AG04449 (cell line): ENCODE data around the gene PTPRM.
A peak's percentile ranks its signal among the peaks of the same experiment; 100 is the strongest.

Experiments
- CTCF ChIA-PET: fragments of 350-600 bp; formaldehyde crosslinking; extraction: SDS; loops from one replicate; lab custom pipeline; 2021; ENCODE audit warnings: antibody characterized with exemption; lab: Yijun Ruan, JAX
- POLR2A ChIA-PET: fragments of 400-600, 350-600 bp; formaldehyde crosslinking; extraction: SDS; loops from one replicate; lab custom pipeline; 2020; ENCODE audit warnings: antibody characterized with exemption, inconsistent platforms; lab: Yijun Ruan, JAX
- DNase-seq: peaks from one replicate; pipeline ENCODE4 v3.0.0-alpha.2; 2010; ENCODE audit warnings: low read depth, low spot score
- H3K4me3 ChIP-seq: 2 replicates; pipeline ENCODE4 v1.5.1; 2011; ENCODE audit warnings: low read depth, mild to moderate bottlenecking, control low read depth, low read length
- CTCF ChIP-seq: IDR thresholded peaks from one replicate; pipeline ENCODE4 v1.5.1; 2011; ENCODE audit warnings: mild to moderate bottlenecking, moderate library complexity, low read length, control low read depth, inconsistent platforms; ENCODE audit not compliant: insufficient read depth; ENCODE audit errors: missing control alignments

The PTPRM gene

GRCh38 chr18:8212896-8213780 lies 646.0 kb downstream of the PTPRM start:
- ChIA-PET POLR2A (no interaction called here), CTCF (interaction anchor here (1.1 to 1.6 kb wide), 2 partner anchors 29 to 176 kb away, joined by 3 to 5 read pairs; no protein-coding TSS in a partner anchor)
- H3K4me3 ChIP-seq, result no peak overlapping the region
- no peak for TF ChIP-seq CTCF
- peak; percentile 79 for DNase-seq

GRCh38 chr18:8215741-8216140 lies 648.6 kb downstream of the PTPRM start:
- TF ChIP-seq CTCF, result no peak
- no peak overlapping the region for H3K4me3 ChIP-seq
- no peak for DNase-seq
- ChIA-PET CTCF (no interaction called here), POLR2A (no interaction called here)

- TF ChIP-seq CTCF, result no peak
- no peak for DNase-seq
- POLR2A ChIA-PET, result no interaction called here
- CTCF ChIA-PET, result interaction anchor here (0.8 kb wide), 1 partner anchor 22 kb away, joined by 3 read pairs; no protein-coding TSS in a partner anchor
- H3K4me3 ChIP-seq, result no peak overlapping the region
Observed at GRCh38 chr18:8217051-8217564, 650.0 kb downstream of the PTPRM start.

GRCh38 chr18:8218197-8218596 lies 651.1 kb downstream of the PTPRM start:
- POLR2A ChIA-PET, result no interaction called here
- no peak overlapping the region for H3K4me3 ChIP-seq
- CTCF ChIA-PET, result interaction anchor here (0.8 kb wide), 1 partner anchor 21 kb away, joined by 3 read pairs; no protein-coding TSS in a partner anchor
- no peak for TF ChIP-seq CTCF
- DNase-seq, result no peak

- TF ChIP-seq CTCF, result no peak
- ChIA-PET POLR2A (no interaction called here), CTCF (interaction anchor here (1.4 to 1.9 kb wide), 2 partner anchors 18 to 20 kb away, joined by 3 to 4 read pairs; no protein-coding TSS in a partner anchor)
- no peak overlapping the region for H3K4me3 ChIP-seq
- no peak for DNase-seq
Observed at GRCh38 chr18:8221452-8221851, 654.3 kb downstream of the PTPRM start.

GRCh38 chr18:8224576-8224975 lies 657.5 kb downstream of the PTPRM start:
- no peak for TF ChIP-seq CTCF
- CTCF ChIA-PET, result interaction anchor here (1.1 kb wide), 1 partner anchor 11 kb away, joined by 3 read pairs; no protein-coding TSS in a partner anchor
- H3K4me3 ChIP-seq, result no peak overlapping the region
- DNase-seq, result no peak
- POLR2A ChIA-PET, result no interaction called here
